HepG2 (cell line): ENCODE measurements around the gene BAZ2A. TPM values are rescaled to one million over a fixed set of nuclear protein-coding genes. Genes with fewer than 3 reads are reported as not detected.

Source experiments
- ATAC-seq: fragments of 200-7000 bp; cut with Tn5 transposase; 3 replicates; pipeline ENCODE4 v1.9.1; 2020; ENCODE audit warnings: mild to moderate bottlenecking, moderate library complexity
- BruUV-seq: library from RNA; stranded (reverse); fragments of 400-500 nt; replicated peaks from 2 replicates; lab custom pipeline; 2021; lab: Mats Ljungman, UMichigan
- CTCF ChIA-PET: fragments of 300-600 bp; formaldehyde crosslinking; extraction: SDS; loops from one replicate; lab custom pipeline; 2021; ENCODE audit warnings: low total read pairs, inconsistent platforms, low intra/inter-chr PET ratio; lab: Yijun Ruan, JAX
- POLR2A ChIA-PET: fragments of 350-600 bp; sonication (Branson Sonifier 250); formaldehyde crosslinking; loops from one replicate; lab custom pipeline; 2020; ENCODE audit warnings: antibody characterized with exemption, inconsistent platforms; lab: Yijun Ruan, JAX
- DNase-seq: peaks from one replicate; pipeline ENCODE4 v3.0.0-alpha.2; 2015; ENCODE audit warnings: low spot score
- FAIRE-seq: peaks from 3 replicates; lab custom pipeline; 2011; peaks lifted over from hg19 to GRCh38; lab: Jason Lieb, UNC
- H2AFZ ChIP-seq: one replicate; pipeline ENCODE4 v1.6.1; 2011; ENCODE audit warnings: low read length, inconsistent platforms
- H3K27ac ChIP-seq: fragments of 300-600 bp; 3 replicates; pipeline ENCODE4 v1.8.0; 2011; ENCODE audit warnings: mixed run types, mild to moderate bottlenecking, mixed read lengths, low read length, inconsistent platforms; ENCODE audit not compliant: insufficient read depth; ENCODE audit errors: extremely low read length
- H3K27me3 ChIP-seq, 2 experiments: fragments of 200-600 bp in 1 of 2; 2 replicates in 1 of 2; 3 replicates in 1 of 2; pipeline versions ENCODE4 v1.6.0 to v1.8.0; 2011; ENCODE audit warnings: low read length in 2 of 2, mild to moderate bottlenecking in 2 of 2, moderate library complexity in 2 of 2, inconsistent platforms in 1 of 2; ENCODE audit not compliant: insufficient read depth in 2 of 2, control insufficient read depth in 1 of 2
- H3K36me3 ChIP-seq, 2 experiments: fragments of 200-600 bp in 1 of 2; replicated peaks in 1 of 2; 2 replicates in 1 of 2; 3 replicates in 1 of 2; pipeline versions ENCODE4 v1.5.1 to v1.8.0; 2011; ENCODE audit warnings: low read length in 2 of 2, inconsistent platforms in 1 of 2; ENCODE audit not compliant: insufficient read depth in 2 of 2, control insufficient read depth in 1 of 2
- H3K4me1 ChIP-seq: 2 replicates; pipeline ENCODE4 v1.5.1; 2012; ENCODE audit warnings: low read length, inconsistent platforms; ENCODE audit not compliant: insufficient read depth
- H3K4me2 ChIP-seq: 2 replicates; pipeline ENCODE4 v1.6.0; 2011; ENCODE audit warnings: low read depth, low read length, inconsistent platforms
- H3K4me3 ChIP-seq, 3 experiments: fragments of 200-600 bp in 1 of 3; sonication (generic), shearing (Covaris generic) in 1 of 3; replicated peaks in 1 of 3; 2 replicates each; pipeline ENCODE4 v1.5.1; 2011 to 2016; ENCODE audit warnings: low read length in 3 of 3, inconsistent platforms in 2 of 3, low read depth in 2 of 3, mild to moderate bottlenecking in 2 of 3, control low read depth in 1 of 3, mixed read lengths in 1 of 3; ENCODE audit not compliant: insufficient read depth in 1 of 3
- H3K79me2 ChIP-seq: one replicate; pipeline ENCODE4 v1.6.1; 2011; ENCODE audit warnings: low read length, inconsistent platforms; ENCODE audit not compliant: insufficient read depth
- H3K9ac ChIP-seq: 2 replicates; pipeline ENCODE4 v1.6.0; 2011; ENCODE audit warnings: mild to moderate bottlenecking, low read depth, low read length, inconsistent platforms; ENCODE audit not compliant: insufficient read depth
- H3K9me3 ChIP-seq: 2 replicates; pipeline ENCODE4 v1.5.1; 2012; ENCODE audit warnings: mild to moderate bottlenecking, low read length
- H4K20me1 ChIP-seq: 2 replicates; pipeline ENCODE4 v1.6.0; 2011; ENCODE audit warnings: inconsistent platforms, mild to moderate bottlenecking, low read length, moderate library complexity; ENCODE audit not compliant: insufficient read depth
- ATM ChIP-seq: fragments of 450-650 bp; IDR thresholded peaks from 2 replicates; pipeline ENCODE4 v1.7.1; 2017; ENCODE audit warnings: mild to moderate bottlenecking, borderline replicate concordance
- MBD4 ChIP-seq: IDR thresholded peaks from 2 replicates; pipeline ENCODE4 v1.6.1; 2012; ENCODE audit warnings: low read length, inconsistent platforms, borderline replicate concordance
- NCOA5 ChIP-seq: sonication (generic); formaldehyde crosslinking; IDR thresholded peaks from 2 replicates; pipeline ENCODE4 v1.4.0; 2020; ENCODE audit warnings: missing genetic modification reagents
- PRPF4 ChIP-seq: fragments of 200-400 bp; formaldehyde crosslinking; IDR thresholded peaks from 2 replicates; pipeline ENCODE4 v1.6.1; 2016; ENCODE audit warnings: low read length, low read depth; ENCODE audit not compliant: poor library complexity, severe bottlenecking
- RFXAP ChIP-seq: sonication (generic); formaldehyde crosslinking; IDR thresholded peaks from 2 replicates; pipeline ENCODE4 v1.4.0; 2020; ENCODE audit warnings: missing genetic modification reagents, borderline replicate concordance
- SMC3 ChIP-seq: IDR thresholded peaks from 2 replicates; pipeline ENCODE4 v1.6.1; 2011; ENCODE audit warnings: low read length, improper control_type of control experiment
- SNRNP70 ChIP-seq: fragments of 200-400 bp; formaldehyde crosslinking; IDR thresholded peaks from 2 replicates; pipeline ENCODE4 v1.6.1; 2017; ENCODE audit warnings: mild to moderate bottlenecking, low read depth, low read length, moderate library complexity
- ZFP41 ChIP-seq: sonication (generic); formaldehyde crosslinking; IDR thresholded peaks from 2 replicates; pipeline ENCODE4 v1.4.0; 2020; ENCODE audit warnings: mild to moderate bottlenecking, missing genetic modification reagents, borderline replicate concordance
- ZNF143 ChIP-seq: sonication (generic); formaldehyde crosslinking; IDR thresholded peaks from 2 replicates; pipeline ENCODE4 v1.4.0; 2020; ENCODE audit warnings: missing genetic modification reagents
- ZNF260 ChIP-seq: sonication (generic); formaldehyde crosslinking; IDR thresholded peaks from 2 replicates; pipeline ENCODE4 v1.4.0; 2020; ENCODE audit warnings: missing genetic modification reagents, low read depth, mild to moderate bottlenecking, borderline replicate concordance
- ZNF333 ChIP-seq: sonication (generic); formaldehyde crosslinking; IDR thresholded peaks from 2 replicates; pipeline ENCODE4 v1.4.0; 2020; ENCODE audit warnings: mild to moderate bottlenecking, missing genetic modification reagents, borderline replicate concordance
- ZNF382 ChIP-seq: sonication (generic); formaldehyde crosslinking; IDR thresholded peaks from 2 replicates; pipeline ENCODE4 v1.5.0; 2020; ENCODE audit warnings: missing genetic modification reagents, mild to moderate bottlenecking, borderline replicate concordance
- ZSCAN12 ChIP-seq: sonication (generic); formaldehyde crosslinking; IDR thresholded peaks from 2 replicates; pipeline ENCODE4 v1.9.0; 2021; ENCODE audit warnings: mild to moderate bottlenecking, missing genetic modification reagents
- WGBS: methylation state at CpG from one replicate; pipeline ENCODE4 v1.1.6; 2017; ENCODE audit warnings: low lambda C conversion rate; 5-methylcytosine and 5-hydroxymethylcytosine counted together
- in situ Hi-C: cut with HindIII; loops from 2 replicates; pipeline ENCODE4 v1.10.0; 2017; ENCODE audit warnings: low pct_unique_long_range_greater_than_20kb; ENCODE audit not compliant: extremely low pct_ligation_motif_present
- intact Hi-C: fragments of 100-400 bp; cut with micrococcal nuclease; formaldehyde crosslinking; loops from one replicate; pipeline ENCODE4 v1.10.0; 2022; ENCODE audit not compliant: unreplicated experiment
- polyA plus RNA-seq, 8 experiments: library from polyadenylated mRNA; depleted of rRNA in 3 of 8; stranded (reverse) in 7 of 8; unstranded in 1 of 8; fragments of >200 nt; fragmentation: Illumina TruSeq in 4 of 8; extraction: Trizol in 4 of 8; gene quantifications; 2 replicates each; pipeline versions ENCODE4 v1.2.1 to v1.2.3, GENCODE V29; 2011 to 2016; ENCODE audit warnings: low read depth in 4 of 8, missing spikeins in 1 of 8, mixed read lengths in 1 of 8; ENCODE audit not compliant: insufficient read depth in 1 of 8
- total RNA-seq, 5 experiments: library from RNA; depleted of rRNA; stranded (reverse); fragments of >200 nt; fragmentation: Illumina TruSeq; extraction: Trizol; gene quantifications; 2 replicates each; pipeline ENCODE4 v1.2.3, GENCODE V29; 2016; ENCODE audit warnings: low read depth in 1 of 5

The BAZ2A gene
- total and polyA plus RNA-seq, 2 of the 13 experiments (the other 11 are each of a cell fraction or from before 2014, with no cell fraction given): 21.8 to 73.5 TPM

- H3K79me2 ChIP-seq: no peaks in the 10 kb centered on the region
- no peak overlapping the region for H3K4me3 ChIP-seq
- H3K9me3 ChIP-seq: no peaks in the 10 kb centered on the region
- in situ Hi-C loops: no loop called here
- H3K4me1 ChIP-seq: no peaks in the 10 kb centered on the region
- no peak for DNase-seq
- no peak for TF ChIP-seq SNRNP70
- TF ChIP-seq SMC3: no peak
- TF ChIP-seq ATM: no peak
- TF ChIP-seq ZNF143 (CRISPR knock-in tag): no peak
- no peak for TF ChIP-seq NCOA5
- no peak for TF ChIP-seq RFXAP
- no peak for TF ChIP-seq MBD4
- TF ChIP-seq ZSCAN12: no peak
- TF ChIP-seq ZNF382: no peak
- TF ChIP-seq PRPF4: no peak
- TF ChIP-seq ZFP41 (CRISPR knock-in tag): no peak
- TF ChIP-seq ZNF333 (CRISPR knock-in tag): no peak
- no peak for TF ChIP-seq ZNF260
- no peak overlapping the region for H3K4me2 ChIP-seq
- no peak overlapping the region for H3K9ac ChIP-seq
- H3K36me3 ChIP-seq: peaks cover 37 to 67% of the 10 kb centered on the region in 2 experiments
- H3K27ac ChIP-seq: no peak overlapping the region
- ATAC-seq: no peak
- POLR2A ChIA-PET: no interaction called here
- WGBS: 99% methylated on average over 15 of the region's 15 CpGs
- no peak for FAIRE-seq
- BruUV-seq: no TSS peak
- CTCF ChIA-PET: no interaction called here
- intact Hi-C loops: no loop called here
- H2AFZ ChIP-seq: no peak overlapping the region
- H3K27me3 ChIP-seq: no peaks in the 10 kb centered on the region
- H4K20me1 ChIP-seq: no peaks in the 10 kb centered on the region
These were observed 31.1 kb downstream of the BAZ2A start for GRCh38 chr12:56599041-56599440.
